Thyroid gland (tissue), 4 donors: Measurements from ENCODE around the gene NOC3L. TPM values are rescaled to one million over a fixed set of nuclear protein-coding genes. Genes with fewer than 3 reads are reported as not detected.

Experiments used
- DNase-seq, 2 donors: peaks; one replicate each; pipeline ENCODE4 v3.0.0-alpha.2; 2019
- H3K27ac ChIP-seq, 3 donors: fragments of 200-600 bp; sonication (generic); 1 replicate in 2 of 3; 2 replicates in 1 of 3; pipeline ENCODE4 v1.5.1; 2016 to 2019; ENCODE audit warnings: mild to moderate bottlenecking in 1 of 3, moderate library complexity in 1 of 3
- H3K27me3 ChIP-seq: fragments of 200-600 bp; sonication (generic); one replicate; pipeline ENCODE4 v1.5.1; 2019
- H3K36me3 ChIP-seq, 2 donors: fragments of 200-600 bp; sonication (generic); one replicate each; pipeline ENCODE4 v1.5.1; 2016 to 2019
- H3K4me1 ChIP-seq, 2 donors: fragments of 200-600 bp; sonication (generic); one replicate each; pipeline ENCODE4 v1.5.1; 2017 to 2019
- H3K4me3 ChIP-seq, 3 donors: fragments of 200-600 bp; sonication (generic); replicated peaks in 1 of 3; 1 replicate in 2 of 3; 2 replicates in 1 of 3; pipeline ENCODE4 v1.5.1; 2016; ENCODE audit warnings: mild to moderate bottlenecking in 1 of 3
- H3K9me3 ChIP-seq: fragments of 200-600 bp; sonication (generic); one replicate; pipeline ENCODE4 v1.5.1; 2017
- CTCF ChIP-seq, 6 experiments: fragments of 200-600 bp in 3 of 6; fragments of 450-650 bp in 3 of 6; sonication (generic) in 3 of 6; IDR thresholded peaks; one replicate each; pipeline ENCODE4 v1.5.1; 2016 to 2019; ENCODE audit warnings: antibody characterized with exemption in 6 of 6, mild to moderate bottlenecking in 2 of 6, inconsistent platforms in 1 of 6, moderate library complexity in 1 of 6
- POLR2A ChIP-seq, 2 donors: fragments of 450-650 bp; IDR thresholded peaks; one replicate each; pipeline ENCODE4 v1.6.1; 2017; ENCODE audit warnings: antibody characterized with exemption in 2 of 2, mild to moderate bottlenecking in 2 of 2, moderate library complexity in 1 of 2
- WGBS, 2 donors: methylation state at CpG; one replicate each; pipeline ENCODE4 v1.1.5; 2017; 5-methylcytosine and 5-hydroxymethylcytosine counted together
- intact Hi-C: fragments of 100-400 bp; cut with DNase I; formaldehyde crosslinking; loops from one replicate; pipeline ENCODE4 v1.15.1; 2023
- total RNA-seq, 4 donors: library from RNA; depleted of rRNA; stranded (reverse); fragments of >200 nt; gene quantifications; one replicate each; pipeline ENCODE4 v1.2.3, GENCODE V29; 2016

The NOC3L gene
- total RNA-seq, 4 donors from 2014 or later, result 18.9 to 35.6 (median 25.4) TPM

- TF ChIP-seq POLR2A (IDR thresholded peaks at IDR 0.05) (no peak), CTCF (IDR thresholded peaks at IDR 0.05) (no peak)
- no peaks in the 10 kb centered on the region for H3K27me3 ChIP-seq
- WGBS, 2 donors, result 95 to 96% methylated on average over 3 of the region's 3 CpGs
Measured at GRCh38 chr10:94343151-94343550, 19.6 kb downstream of the NOC3L start.

GRCh38 chr10:94334857-94335256 lies 27.9 kb downstream of the NOC3L start:
- no peak overlapping the region for H3K27ac ChIP-seq
- intact Hi-C loops, result no loop called here
- H3K4me1 ChIP-seq, result no peaks in the 10 kb centered on the region
- no peaks in the 10 kb centered on the region for H3K27me3 ChIP-seq
- DNase-seq, result no peak
- no peak for TF ChIP-seq CTCF (IDR thresholded peaks at IDR 0.05)
- no peak for TF ChIP-seq POLR2A (IDR thresholded peaks at IDR 0.05)
- no peak overlapping the region for H3K4me3 ChIP-seq
- H3K9me3 ChIP-seq, result no peaks in the 10 kb centered on the region
- peaks cover 26 to 49% of the 10 kb centered on the region in 2 donors for H3K36me3 ChIP-seq
- WGBS, 2 donors, result 96 to 97% methylated on average over 3 of the region's 3 CpGs

More at GRCh38 chr10:94343151-94343550, 19.6 kb downstream of the NOC3L start:
- intact Hi-C loops, result no loop called here
- Histone ChIP-seq H3K27ac (no peak overlapping the region), H3K9me3 (no peaks in the 10 kb centered on the region), H3K4me1 (no peaks in the 10 kb centered on the region), H3K36me3 (peaks cover 11 to 27% of the 10 kb centered on the region in 2 donors), H3K4me3 (no peak overlapping the region)
- DNase-seq, result no peak

GRCh38 chr10:94333051-94333450 lies 29.7 kb downstream of the NOC3L start:
- peaks cover under 1 to 10% of the 10 kb centered on the region in 2 donors for H3K4me1 ChIP-seq
- H3K27ac ChIP-seq, result no peak overlapping the region
- H3K36me3 ChIP-seq, result peaks cover 23 to 32% of the 10 kb centered on the region in 2 donors
- no peaks in the 10 kb centered on the region for H3K27me3 ChIP-seq
- no peaks in the 10 kb centered on the region for H3K9me3 ChIP-seq
- no peak for TF ChIP-seq POLR2A (IDR thresholded peaks at IDR 0.05)
- TF ChIP-seq CTCF (IDR thresholded peaks at IDR 0.05), result no peak
- DNase-seq, result no peak
- H3K4me3 ChIP-seq, result no peak overlapping the region
- intact Hi-C loops, result no loop called here
- WGBS, 2 donors, result 90 to 95% methylated on average over 2 of the region's 2 CpGs

- H3K4me3 ChIP-seq, result no peak overlapping the region
- no peak for TF ChIP-seq CTCF (IDR thresholded peaks at IDR 0.05)
- TF ChIP-seq POLR2A (IDR thresholded peaks at IDR 0.05), result no peak
- no peaks in the 10 kb centered on the region for H3K9me3 ChIP-seq
- no peak for DNase-seq
- peak overlapping the region; percentile 56 to 95 (median 73) for H3K27ac ChIP-seq
- peaks cover under 1 to 3% of the 10 kb centered on the region in 2 donors for H3K36me3 ChIP-seq
- H3K27me3 ChIP-seq, result no peaks in the 10 kb centered on the region
- peaks cover 10 to 41% of the 10 kb centered on the region in 2 donors for H3K4me1 ChIP-seq
- intact Hi-C loops, result no loop called here
- WGBS, 2 donors, result 95 to 98% methylated on average over 3 of the region's 3 CpGs
Measured at GRCh38 chr10:94328613-94329012, 34.1 kb downstream of the NOC3L start.

- Histone ChIP-seq H3K36me3 (peaks cover 2 to 5% of the 10 kb centered on the region in 2 donors), H3K27ac (peak overlapping the region; percentile 56 to 95 (median 73)), H3K9me3 (no peaks in the 10 kb centered on the region), H3K4me3 (no peak overlapping the region), H3K27me3 (no peaks in the 10 kb centered on the region), H3K4me1 (peaks cover 10 to 41% of the 10 kb centered on the region in 2 donors)
- WGBS, 2 donors, result 93 to 97% methylated on average over 1 of the region's 1 CpG
- DNase-seq, result no peak
- intact Hi-C loops, result no loop called here
- peak in 1 of 2 donors; percentile 26 for TF ChIP-seq POLR2A (IDR thresholded peaks at IDR 0.05)
- TF ChIP-seq CTCF (IDR thresholded peaks at IDR 0.05), result no peak
Measured at GRCh38 chr10:94327649-94328048, 35.1 kb downstream of the NOC3L start.
